Breast epithelium (tissue), 4 donors: Measurements from ENCODE around the gene PLTP. TPM values are rescaled to one million over a fixed set of nuclear protein-coding genes. Genes with fewer than 3 reads are reported as not detected.

Source experiments
- DNase-seq, 2 donors: peaks; one replicate each; pipeline ENCODE4 v3.0.0-alpha.2; 2019; ENCODE audit warnings: low spot score in 2 of 2
- H3K27ac ChIP-seq, 2 donors: fragments of 200-600 bp; sonication (generic) in 1 of 2; one replicate each; pipeline ENCODE4 v1.5.1; 2016 to 2019; ENCODE audit warnings: mild to moderate bottlenecking in 1 of 2
- H3K27me3 ChIP-seq, 2 donors: fragments of 200-600 bp; sonication (generic) in 1 of 2; one replicate each; pipeline versions ENCODE4 v1.5.1 to v1.6.0; 2017 to 2019; ENCODE audit warnings: control low read depth in 1 of 2, mild to moderate bottlenecking in 1 of 2
- H3K36me3 ChIP-seq: fragments of 200-600 bp; one replicate; pipeline ENCODE4 v1.5.1; 2019
- H3K4me1 ChIP-seq, 2 donors: fragments of 200-600 bp; sonication (generic); one replicate each; pipeline ENCODE4 v1.5.1; 2016 to 2019; ENCODE audit warnings: control low read depth in 1 of 2
- H3K4me3 ChIP-seq, 3 donors: fragments of 200-600 bp; sonication (generic); 1 replicate in 2 of 3; 2 replicates in 1 of 3; pipeline ENCODE4 v1.5.1; 2016 to 2019; ENCODE audit warnings: mild to moderate bottlenecking in 3 of 3, moderate library complexity in 2 of 3
- H3K9me3 ChIP-seq, 2 donors: fragments of 200-600 bp; sonication (generic) in 1 of 2; one replicate each; pipeline ENCODE4 v1.5.1; 2016 to 2019; ENCODE audit warnings: control low read depth in 1 of 2
- CTCF ChIP-seq, 3 donors: fragments of 450-650 bp; IDR thresholded peaks; one replicate each; pipeline ENCODE4 v1.5.1; 2016 to 2017; ENCODE audit warnings: antibody characterized with exemption in 3 of 3, mild to moderate bottlenecking in 3 of 3, moderate library complexity in 3 of 3
- POLR2A ChIP-seq: fragments of 450-650 bp; IDR thresholded peaks from one replicate; pipeline ENCODE4 v1.6.1; 2016; ENCODE audit warnings: antibody characterized with exemption, mild to moderate bottlenecking, moderate library complexity
- POLR2AphosphoS5 ChIP-seq, 3 donors: sonication (generic); formaldehyde crosslinking; IDR thresholded peaks; one replicate each; pipeline ENCODE4 v1.6.1; 2017; ENCODE audit warnings: antibody characterized with exemption in 3 of 3
- intact Hi-C: fragments of 100-400 bp; cut with DNase I; formaldehyde crosslinking; loops from one replicate; pipeline ENCODE4 v1.15.1; 2023; ENCODE audit warnings: low total_unique reads
- total RNA-seq, 3 donors: library from RNA; depleted of rRNA; stranded (reverse); fragments of >200 nt; gene quantifications; one replicate each; pipeline ENCODE4 v1.1.0, GENCODE V29; 2016

Gene PLTP
- total RNA-seq, 3 donors from 2014 or later = 78.3 to 405 (median 100.0) TPM

DNA sequence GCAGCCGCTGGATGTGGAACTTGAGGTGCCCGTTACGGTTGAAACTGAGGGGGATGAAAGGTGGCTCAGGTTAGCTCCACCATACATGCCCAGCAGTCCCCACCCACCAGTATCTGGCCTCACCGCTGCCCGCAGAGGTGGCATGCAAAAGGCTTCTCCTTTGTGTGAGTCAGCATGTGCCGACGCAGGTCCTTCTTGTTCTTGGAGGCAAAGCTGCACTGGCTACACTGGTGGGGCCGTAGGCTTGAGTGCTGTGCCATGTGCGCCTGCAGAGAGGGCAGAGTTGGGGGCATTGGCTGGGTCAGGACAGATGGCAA lies 38.3 kb upstream of the PLTP start:
- no peak for DNase-seq
- TF ChIP-seq POLR2AphosphoS5 (IDR thresholded peaks at IDR 0.05) (no peak), CTCF (IDR thresholded peaks at IDR 0.05) (no peak), POLR2A (no peak)
- Histone ChIP-seq H3K4me3 (no peak overlapping the region), H3K36me3 (peaks cover 8% of the 10 kb centered on the region), H3K27ac (peak overlapping the region in 1 of 2 donors; percentile 38), H3K4me1 (no peaks in the 10 kb centered on the region), H3K9me3 (no peaks in the 10 kb centered on the region), H3K27me3 (no peaks in the 10 kb centered on the region)
- intact Hi-C loops = no loop called here

DNA sequence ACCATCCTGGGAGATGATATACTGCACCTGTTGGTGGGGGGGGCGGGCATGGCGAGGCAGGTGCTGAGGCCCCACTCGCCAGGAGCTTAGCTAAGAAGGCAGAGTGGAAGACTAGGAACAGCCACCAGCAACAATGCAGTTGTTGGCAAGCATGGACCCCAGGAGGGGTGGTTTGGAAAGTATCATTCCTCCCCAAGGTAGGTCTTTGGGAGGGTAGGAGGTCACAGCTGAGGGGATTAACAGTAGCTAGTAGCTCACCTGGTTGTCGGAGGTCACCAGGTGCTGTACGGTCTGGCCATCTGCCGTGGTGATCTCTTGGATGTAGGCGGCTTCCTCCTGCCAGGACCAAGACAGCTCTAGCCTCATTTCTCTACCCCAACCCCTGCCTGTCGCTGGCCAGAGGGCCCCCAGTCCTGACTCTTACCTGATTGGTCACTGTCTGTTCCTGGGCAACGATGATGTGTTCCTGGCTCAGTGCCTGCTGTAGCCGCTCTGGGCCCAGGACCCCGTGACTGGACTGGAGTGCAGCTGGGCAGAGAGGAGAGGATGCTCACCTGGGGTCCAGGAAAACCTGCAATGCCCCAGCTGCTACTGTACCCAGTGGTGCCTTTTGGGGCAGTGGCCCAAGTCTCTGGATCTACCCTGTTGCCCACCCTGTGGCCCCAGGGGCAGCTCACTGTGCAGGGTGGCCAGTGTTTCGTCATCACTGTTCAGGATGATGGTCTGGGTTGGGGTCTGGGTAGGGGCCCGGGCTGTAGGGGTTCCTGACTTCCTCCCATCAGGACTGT lies 37.8 kb upstream of the PLTP start:
- no peaks in the 10 kb centered on the region for H3K9me3 ChIP-seq
- no peaks in the 10 kb centered on the region for H3K4me1 ChIP-seq
- no peak overlapping the region for H3K4me3 ChIP-seq
- intact Hi-C loops = no loop called here
- TF ChIP-seq POLR2AphosphoS5 (IDR thresholded peaks at IDR 0.05) = no peak
- no peak for TF ChIP-seq POLR2A
- TF ChIP-seq CTCF (IDR thresholded peaks at IDR 0.05) = no peak
- peaks cover 8% of the 10 kb centered on the region for H3K36me3 ChIP-seq
- H3K27ac ChIP-seq = peak overlapping the region in 1 of 2 donors; percentile 38
- H3K27me3 ChIP-seq = no peaks in the 10 kb centered on the region
- no peak for DNase-seq

DNA sequence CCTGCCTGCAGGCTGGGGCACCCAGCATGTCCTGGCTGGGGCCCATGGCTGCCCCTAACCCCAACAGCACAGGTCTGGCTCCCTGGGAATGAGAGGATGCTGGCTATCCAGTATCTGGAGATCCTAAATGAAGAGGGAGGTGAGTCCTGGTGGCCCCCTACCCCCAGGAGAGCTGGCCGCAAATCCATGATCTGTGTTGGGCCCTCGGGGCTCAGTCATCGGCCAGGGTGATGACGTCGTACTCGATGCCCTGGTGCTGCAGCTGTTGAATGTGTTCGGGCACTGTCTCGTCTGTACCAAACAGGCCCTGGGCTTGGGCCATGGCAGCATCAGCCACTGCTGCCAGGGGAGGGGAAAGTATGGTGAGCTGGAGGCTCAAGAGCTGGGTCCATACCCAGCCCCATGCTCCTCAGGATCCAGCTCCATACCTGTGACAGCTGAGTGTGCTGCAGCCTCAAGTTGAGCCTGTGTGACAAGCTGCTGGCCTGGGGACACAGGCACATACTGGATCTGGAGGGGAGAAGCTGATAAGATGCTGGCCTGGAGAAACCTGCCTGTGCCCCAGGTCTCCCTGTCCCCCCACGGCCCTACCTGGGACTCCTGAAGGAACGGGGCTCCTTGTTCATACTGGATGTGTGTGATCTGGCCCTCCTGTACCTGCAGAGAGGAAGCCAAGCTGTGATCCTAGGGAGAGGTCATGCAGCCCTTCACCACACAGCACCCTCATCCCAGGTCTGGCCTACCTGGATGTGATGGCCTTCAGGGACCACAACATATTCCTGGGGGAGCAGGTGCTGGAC lies 37.0 kb upstream of the PLTP start:
- Histone ChIP-seq H3K27ac (peak overlapping the region in 1 of 2 donors; percentile 38), H3K36me3 (peaks cover 8% of the 10 kb centered on the region)

DNA sequence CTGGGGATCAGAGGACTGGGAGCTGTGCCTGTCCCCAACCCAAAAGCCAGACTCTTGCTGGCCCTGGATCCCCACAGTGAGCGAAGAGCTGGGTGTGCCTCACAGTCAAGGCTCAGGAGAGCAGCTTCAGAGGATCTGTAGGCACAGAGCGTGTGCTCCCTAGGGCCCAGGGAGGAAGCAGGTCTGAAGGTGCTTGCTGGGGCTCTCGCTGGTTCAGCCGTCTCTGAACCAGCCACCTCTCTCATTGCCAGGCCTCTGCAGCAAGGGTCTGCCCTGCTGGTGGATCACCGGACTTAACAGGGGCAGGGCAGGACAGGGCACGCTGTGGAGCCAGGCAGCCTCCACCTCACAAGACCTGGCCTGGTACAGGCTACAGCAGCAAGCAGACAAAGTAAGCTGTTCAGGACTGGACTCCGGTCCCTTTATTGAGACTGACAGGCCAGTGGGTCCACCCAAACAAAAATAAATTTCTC lies 36.3 kb upstream of the PLTP start:
- Histone ChIP-seq H3K36me3 (peaks cover 11% of the 10 kb centered on the region), H3K27me3 (no peaks in the 10 kb centered on the region), H3K27ac (peak overlapping the region; percentile 10 to 21), H3K4me1 (no peaks in the 10 kb centered on the region), H3K4me3 (no peak overlapping the region), H3K9me3 (no peaks in the 10 kb centered on the region)
- DNase-seq = no peak
- no peak for TF ChIP-seq CTCF (IDR thresholded peaks at IDR 0.05)
- no peak for TF ChIP-seq POLR2AphosphoS5 (IDR thresholded peaks at IDR 0.05)
- no peak for TF ChIP-seq POLR2A
- intact Hi-C loops = no loop called here

More for the DNA sequence above, 37.0 kb upstream of the PLTP start:
- H3K4me1 ChIP-seq = no peaks in the 10 kb centered on the region
- no peaks in the 10 kb centered on the region for H3K27me3 ChIP-seq
- no peaks in the 10 kb centered on the region for H3K9me3 ChIP-seq
- TF ChIP-seq POLR2AphosphoS5 (IDR thresholded peaks at IDR 0.05) = no peak
- no peak for TF ChIP-seq POLR2A
- intact Hi-C loops = no loop called here
- DNase-seq = no peak
- no peak overlapping the region for H3K4me3 ChIP-seq

GRCh38 chr20:45947110-45947866 lies 35.3 kb upstream of the PLTP start:
- H3K27ac ChIP-seq = peak overlapping the region; percentile 43 to 79
- TF ChIP-seq CTCF (IDR thresholded peaks at IDR 0.05) (no peak), POLR2AphosphoS5 (IDR thresholded peaks at IDR 0.05) (no peak), POLR2A (no peak)
- H3K27me3 ChIP-seq = no peaks in the 10 kb centered on the region
- no peaks in the 10 kb centered on the region for H3K9me3 ChIP-seq
- H3K4me3 ChIP-seq = no peak overlapping the region
- intact Hi-C loops = no loop called here
- peaks cover 16% of the 10 kb centered on the region for H3K36me3 ChIP-seq
- H3K4me1 ChIP-seq = no peaks in the 10 kb centered on the region
- DNase-seq = no peak
